Fibroblast of lung (primary cell): ENCODE data around the gene FBXW11.

ENCODE experiments used
- CTCF ChIP-seq, 2 donors: IDR thresholded peaks in 1 of 2; conservative IDR thresholded peaks in 1 of 2; 1 replicate in 1 of 2; 2 replicates in 1 of 2; pipeline ENCODE4 v1.5.1; 2011 to 2012; ENCODE audit warnings: low read length in 2 of 2, control low read depth in 1 of 2, inconsistent platforms in 1 of 2, low read depth in 1 of 2, mild to moderate bottlenecking in 1 of 2
- EZH2 ChIP-seq: IDR thresholded peaks from 2 replicates; pipeline ENCODE4 v1.5.1; 2012; ENCODE audit warnings: low read length, control low read depth, mild to moderate bottlenecking; ENCODE audit errors: missing control alignments

DNA sequence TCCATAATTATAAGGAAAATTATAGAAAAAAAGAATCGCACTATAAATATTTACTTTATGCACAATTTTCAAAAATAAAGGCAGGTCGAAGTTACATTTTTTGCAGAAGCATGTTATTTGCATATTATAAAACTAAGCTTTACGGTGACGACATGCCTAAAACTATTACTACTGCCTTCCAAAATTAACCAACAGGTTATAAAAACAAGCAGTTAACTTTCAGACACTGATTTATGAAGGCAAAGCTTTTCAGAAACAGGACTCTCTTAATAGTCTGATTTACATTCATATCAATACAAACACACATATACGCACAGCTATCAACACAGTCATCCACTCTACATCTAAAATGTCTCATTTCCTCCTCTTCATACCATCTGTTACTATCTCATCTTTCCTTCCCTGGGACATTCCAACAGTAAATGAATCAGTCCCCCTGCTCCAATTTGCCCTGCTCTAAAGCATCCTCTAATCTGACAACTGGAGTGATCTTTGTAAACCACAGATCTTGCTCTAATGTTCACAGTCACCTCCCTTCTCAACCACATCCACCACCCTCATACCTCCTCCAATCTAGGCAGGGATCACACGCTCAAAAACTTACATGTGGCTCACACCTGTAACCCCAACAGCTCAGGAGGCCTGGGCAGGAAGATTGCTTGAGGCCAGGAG is 21.6 kb downstream of the FBXW11 start:
- no peak for TF ChIP-seq CTCF (conservative IDR thresholded peaks at IDR 0.05 in 1 of 2, IDR thresholded peaks at IDR 0.05 in 1 of 2; ENCODE audit: low read depth in 1 of 2, low read length in 2 of 2)
- TF ChIP-seq EZH2 = no peak
